ENCODE data around the gene TBCD.
A peak's percentile ranks its signal among the peaks of the same experiment; 100 is the strongest.
"Not testable (repeated sequence)": the region's sequence is repeated elsewhere in the genome, so short reads cannot be mapped to it uniquely, and the experiment has no call there.

Gene TBCD

GRCh38 chr17:82754297-82755208 lies 2.7 kb downstream of the TBCD start:
- no peak for TF ChIP-seq ZFX (IDR thresholded peaks at IDR 0.05; ENCODE audit: borderline replicate concordance)
- no peak for TF ChIP-seq CTCF (IDR thresholded peaks at IDR 0.05)
- peak overlapping the region; percentile 30 for H3K27ac ChIP-seq

GRCh38 chr17:82756166-82756565 lies 4.3 kb downstream of the TBCD start:
- no peak overlapping the region for H3K27ac ChIP-seq
- TF ChIP-seq ZFX (IDR thresholded peaks at IDR 0.05; ENCODE audit: borderline replicate concordance), result no peak
- TF ChIP-seq CTCF (IDR thresholded peaks at IDR 0.05), result no peak

GRCh38 chr17:82765371-82765770 lies 13.5 kb downstream of the TBCD start:
- TF ChIP-seq CTCF (IDR thresholded peaks at IDR 0.05) (no peak), ZFX (IDR thresholded peaks at IDR 0.05; ENCODE audit: borderline replicate concordance) (no peak)
- no peak overlapping the region for H3K27ac ChIP-seq

- TF ChIP-seq ZFX (IDR thresholded peaks at IDR 0.05; ENCODE audit: borderline replicate concordance), result no peak
- peak; percentile 86 for TF ChIP-seq CTCF (IDR thresholded peaks at IDR 0.05)
- H3K27ac ChIP-seq, result no peak overlapping the region
These were observed 15.3 kb downstream of the TBCD start for GRCh38 chr17:82767041-82767754.

- no peak overlapping the region for H3K27ac ChIP-seq
- TF ChIP-seq CTCF (IDR thresholded peaks at IDR 0.05) (no peak), ZFX (IDR thresholded peaks at IDR 0.05; ENCODE audit: borderline replicate concordance) (no peak)
These were observed 17.2 kb downstream of the TBCD start for GRCh38 chr17:82769041-82769440.

GRCh38 chr17:82772026-82772425 lies 20.2 kb downstream of the TBCD start:
- TF ChIP-seq ZFX (IDR thresholded peaks at IDR 0.05; ENCODE audit: borderline replicate concordance) (no peak), CTCF (IDR thresholded peaks at IDR 0.05) (no peak)
- H3K27ac ChIP-seq, result no peak overlapping the region

- H3K27ac ChIP-seq, result not testable (repeated sequence)
These were observed 22.6 kb downstream of the TBCD start for GRCh38 chr17:82774456-82774855.

All from 22Rv1 (cell line).